NT2/D1 (cell line): ENCODE results near the gene LDB3.

Source experiments
- DNase-seq: peaks from one replicate; pipeline ENCODE4 v3.0.0-alpha.2; 2011; ENCODE audit warnings: low read depth, low spot score
- H3K27me3 ChIP-seq: 2 replicates; pipeline ENCODE4 v1.6.0; 2011; ENCODE audit warnings: mild to moderate bottlenecking; ENCODE audit not compliant: insufficient read length, insufficient read depth
- H3K36me3 ChIP-seq: 2 replicates; pipeline ENCODE4 v1.6.1; 2011; ENCODE audit warnings: mild to moderate bottlenecking, low read length, mixed read lengths; ENCODE audit not compliant: insufficient read depth, insufficient read length
- H3K4me1 ChIP-seq: 2 replicates; pipeline ENCODE4 v1.5.1; 2011; ENCODE audit not compliant: insufficient read depth, insufficient read length
- H3K4me3 ChIP-seq: 2 replicates; pipeline ENCODE4 v1.5.1; 2011; ENCODE audit warnings: low read depth; ENCODE audit not compliant: insufficient read length
- H3K9ac ChIP-seq: 2 replicates; pipeline ENCODE4 v1.6.0; 2011; ENCODE audit warnings: low read depth; ENCODE audit not compliant: insufficient read length
- H3K9me3 ChIP-seq: 2 replicates; pipeline ENCODE4 v1.5.1; 2011; ENCODE audit warnings: mild to moderate bottlenecking, low read length; ENCODE audit not compliant: insufficient read depth
- SUZ12 ChIP-seq: IDR thresholded peaks from 2 replicates; pipeline ENCODE4 v1.6.1; 2011; ENCODE audit not compliant: insufficient read length, insufficient read depth; ENCODE audit errors: extremely low read depth
- YY1 ChIP-seq: IDR thresholded peaks from 2 replicates; pipeline ENCODE4 v1.6.1; 2011; ENCODE audit not compliant: insufficient read length, insufficient read depth
- ZNF274 ChIP-seq: IDR thresholded peaks from 2 replicates; pipeline ENCODE4 v1.6.1; 2011; ENCODE audit warnings: mild to moderate bottlenecking, low read depth, low read length

The LDB3 gene

DNA sequence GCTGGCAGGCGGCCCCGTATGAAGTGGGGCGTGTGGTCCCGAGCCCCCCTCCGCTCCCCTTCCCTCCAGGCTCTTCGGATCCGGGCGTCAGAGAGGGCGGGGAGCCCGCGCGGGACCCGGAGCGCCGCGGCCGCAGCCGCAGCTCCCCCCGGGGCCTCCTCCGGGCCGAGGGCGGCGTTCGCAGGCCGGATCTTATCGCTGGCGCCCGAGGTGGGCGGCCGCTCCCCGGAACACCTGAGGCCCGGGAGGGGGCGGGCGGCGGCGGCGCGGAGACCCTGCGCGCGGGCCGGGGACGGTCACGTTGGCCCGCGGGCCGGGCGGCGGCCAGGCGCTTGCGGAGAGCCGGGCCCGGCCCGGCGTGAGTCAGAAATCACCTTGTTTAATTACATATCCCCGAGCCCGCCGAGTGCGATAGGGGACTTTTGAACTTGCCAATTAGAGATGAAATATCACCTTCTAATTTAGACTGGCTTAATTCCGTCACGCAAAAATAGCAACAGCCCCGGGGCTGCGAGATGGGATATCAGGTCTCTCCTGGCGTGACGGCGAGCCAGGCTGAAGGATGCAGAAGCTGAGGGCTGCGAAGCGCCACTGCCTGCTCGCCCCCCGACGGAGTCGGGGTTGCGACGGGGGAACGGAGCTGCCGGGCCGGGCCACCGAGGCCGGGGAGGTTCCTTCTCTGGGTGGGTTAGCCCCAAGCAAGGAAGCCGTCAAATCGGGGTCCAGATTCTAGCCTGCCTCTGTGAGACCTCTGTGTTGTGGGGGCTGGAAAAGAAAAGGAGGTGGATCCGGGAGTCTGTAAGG lies 43.4 kb downstream of the LDB3 start:
- peak; percentile 13 for DNase-seq
- no peak for TF ChIP-seq ZNF274
- TF ChIP-seq YY1: no peak
- TF ChIP-seq SUZ12: no peak
- peak overlapping the region; percentile 87 for H3K9ac ChIP-seq
- peaks cover 9% of the 10 kb centered on the region for H3K4me1 ChIP-seq
- no peaks in the 10 kb centered on the region for H3K9me3 ChIP-seq
- H3K27me3 ChIP-seq: no peaks in the 10 kb centered on the region
- no peaks in the 10 kb centered on the region for H3K36me3 ChIP-seq
- peak overlapping the region; percentile 55 for H3K4me3 ChIP-seq

DNA sequence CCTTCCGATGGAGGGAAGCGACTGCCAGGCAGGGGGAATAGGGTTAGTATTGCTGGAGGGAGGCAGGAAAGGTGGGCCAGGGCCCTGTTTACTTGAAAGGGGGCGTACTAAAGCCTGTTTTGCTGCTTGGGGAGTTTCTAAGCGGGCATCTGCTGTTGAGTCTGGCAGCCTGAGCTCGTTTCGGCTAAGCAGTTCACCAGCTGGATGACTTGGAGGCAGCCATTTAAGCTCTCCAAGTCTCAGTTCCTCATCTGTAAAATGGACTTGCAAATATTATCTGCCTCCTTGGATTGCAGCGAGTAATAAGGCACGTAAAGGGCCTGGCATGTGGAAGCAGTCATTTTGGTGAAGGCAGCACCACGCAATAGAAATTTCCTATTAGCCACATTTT lies 44.0 kb downstream of the LDB3 start:
- DNase-seq: no peak
- H3K9ac ChIP-seq: peak overlapping the region; percentile 87
- no peaks in the 10 kb centered on the region for H3K36me3 ChIP-seq
- TF ChIP-seq SUZ12 (no peak), ZNF274 (no peak), YY1 (no peak)
- H3K4me1 ChIP-seq: peaks cover 8% of the 10 kb centered on the region
- no peaks in the 10 kb centered on the region for H3K9me3 ChIP-seq
- H3K4me3 ChIP-seq: peak overlapping the region; percentile 55
- H3K27me3 ChIP-seq: no peaks in the 10 kb centered on the region

DNA sequence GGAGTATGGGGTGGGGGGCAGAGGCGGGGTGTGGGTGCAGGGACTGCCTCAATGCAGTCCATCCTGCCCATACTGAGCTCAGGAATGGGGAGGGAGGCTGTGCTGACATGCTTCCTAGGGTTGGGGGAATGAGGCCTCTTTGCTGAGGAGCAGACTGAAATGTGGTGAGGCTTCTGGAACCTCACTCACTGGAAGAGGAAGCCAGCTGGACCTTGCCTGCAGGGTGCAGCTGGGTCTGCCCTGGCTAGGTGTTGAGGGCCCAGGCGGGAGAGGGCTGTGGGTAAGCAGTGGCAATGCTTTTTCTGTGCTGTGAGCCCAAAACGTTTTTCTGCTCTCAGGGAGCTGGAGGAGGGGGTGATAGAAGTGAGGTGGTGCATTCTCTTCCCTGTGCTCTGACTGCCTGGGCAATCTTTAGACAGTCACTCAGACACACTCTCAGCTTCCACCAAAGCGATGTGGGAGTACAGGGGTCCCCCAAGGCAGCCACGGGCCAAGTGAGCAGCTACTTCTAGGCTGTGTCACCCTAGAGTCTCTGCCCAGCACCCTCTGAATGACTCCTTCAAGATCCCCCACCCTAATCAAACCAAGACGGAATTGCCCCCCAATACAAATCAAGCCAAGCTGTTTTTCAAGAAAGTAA lies 47.0 kb downstream of the LDB3 start:
- H3K9ac ChIP-seq: peak overlapping the region; percentile 27
- no peak for TF ChIP-seq YY1
- no peak for TF ChIP-seq SUZ12
- TF ChIP-seq ZNF274: no peak
- no peaks in the 10 kb centered on the region for H3K9me3 ChIP-seq
- no peaks in the 10 kb centered on the region for H3K36me3 ChIP-seq
- H3K4me3 ChIP-seq: no peak overlapping the region
- no peak for DNase-seq
- H3K4me1 ChIP-seq: peaks cover 2% of the 10 kb centered on the region
- no peaks in the 10 kb centered on the region for H3K27me3 ChIP-seq

DNA sequence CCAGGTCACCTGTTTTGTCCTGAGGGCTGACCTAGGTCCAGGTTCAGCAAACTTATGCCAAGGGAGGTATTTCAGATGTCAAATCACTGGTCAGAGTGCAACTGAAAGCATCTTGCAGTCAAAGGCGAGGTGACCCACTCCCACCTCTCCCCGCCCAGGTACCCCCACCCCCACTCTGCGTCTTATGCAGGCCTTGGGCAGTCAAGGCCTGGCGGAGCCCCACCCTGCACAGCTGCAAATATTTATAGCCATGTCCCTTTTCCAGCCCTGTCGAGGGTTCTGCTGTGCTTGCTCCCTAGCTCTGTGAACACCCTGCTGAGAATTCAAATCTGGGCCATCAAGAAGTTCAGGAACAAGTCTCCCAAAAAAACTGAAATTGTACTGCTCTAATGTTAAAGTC lies 47.5 kb downstream of the LDB3 start:
- TF ChIP-seq YY1 (no peak), SUZ12 (no peak)
- Histone ChIP-seq H3K27me3 (no peaks in the 10 kb centered on the region), H3K9me3 (no peaks in the 10 kb centered on the region), H3K9ac (no peak overlapping the region), H3K4me3 (no peak overlapping the region), H3K4me1 (peaks cover 2% of the 10 kb centered on the region), H3K36me3 (no peaks in the 10 kb centered on the region)
- no peak for DNase-seq

DNA sequence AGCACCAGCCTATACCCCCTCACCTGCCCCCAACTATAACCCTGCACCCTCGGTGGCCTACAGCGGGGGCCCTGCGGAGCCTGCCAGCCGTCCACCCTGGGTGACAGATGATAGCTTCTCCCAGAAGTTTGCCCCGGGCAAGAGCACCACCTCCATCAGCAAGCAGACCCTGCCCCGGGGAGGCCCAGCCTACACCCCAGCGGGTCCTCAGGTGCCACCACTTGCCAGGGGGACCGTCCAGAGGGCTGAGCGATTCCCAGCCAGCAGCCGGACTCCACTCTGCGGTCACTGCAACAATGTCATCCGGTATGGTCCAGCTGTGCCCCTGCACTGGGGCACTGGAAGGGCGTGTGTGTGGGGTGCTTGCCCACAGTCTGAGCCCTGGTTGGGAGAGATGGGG lies 48.2 kb downstream of the LDB3 start:
- Histone ChIP-seq H3K9ac (no peak overlapping the region), H3K27me3 (no peaks in the 10 kb centered on the region), H3K9me3 (no peaks in the 10 kb centered on the region), H3K4me1 (peaks cover 2% of the 10 kb centered on the region), H3K4me3 (no peak overlapping the region), H3K36me3 (no peaks in the 10 kb centered on the region)
- no peak for DNase-seq
- TF ChIP-seq YY1 (no peak), SUZ12 (no peak), ZNF274 (no peak)

DNA sequence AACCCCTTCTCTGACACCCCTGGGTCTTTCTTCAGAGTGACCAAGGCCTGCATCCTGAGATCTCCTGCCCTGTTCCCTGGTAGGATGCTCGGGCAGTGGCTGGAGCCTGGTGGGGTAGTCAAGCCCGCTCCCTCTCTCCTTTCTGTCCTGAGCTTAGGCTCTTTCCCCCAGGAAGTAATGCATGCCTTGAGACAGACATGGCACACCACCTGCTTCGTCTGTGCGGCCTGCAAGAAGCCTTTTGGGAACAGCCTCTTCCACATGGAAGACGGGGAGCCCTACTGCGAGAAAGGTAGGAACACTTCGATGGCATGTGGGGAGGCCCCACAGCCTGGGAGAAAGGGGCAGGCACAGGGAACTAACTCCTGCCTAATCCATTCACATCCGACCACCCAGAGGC lies 50.2 kb downstream of the LDB3 start:
- H3K4me3 ChIP-seq: no peak overlapping the region
- no peak overlapping the region for H3K9ac ChIP-seq
- H3K36me3 ChIP-seq: no peaks in the 10 kb centered on the region
- DNase-seq: no peak
- H3K9me3 ChIP-seq: no peaks in the 10 kb centered on the region
- H3K4me1 ChIP-seq: peaks cover 2% of the 10 kb centered on the region
- H3K27me3 ChIP-seq: no peaks in the 10 kb centered on the region
- TF ChIP-seq ZNF274: no peak
- no peak for TF ChIP-seq SUZ12
- TF ChIP-seq YY1: no peak

DNA sequence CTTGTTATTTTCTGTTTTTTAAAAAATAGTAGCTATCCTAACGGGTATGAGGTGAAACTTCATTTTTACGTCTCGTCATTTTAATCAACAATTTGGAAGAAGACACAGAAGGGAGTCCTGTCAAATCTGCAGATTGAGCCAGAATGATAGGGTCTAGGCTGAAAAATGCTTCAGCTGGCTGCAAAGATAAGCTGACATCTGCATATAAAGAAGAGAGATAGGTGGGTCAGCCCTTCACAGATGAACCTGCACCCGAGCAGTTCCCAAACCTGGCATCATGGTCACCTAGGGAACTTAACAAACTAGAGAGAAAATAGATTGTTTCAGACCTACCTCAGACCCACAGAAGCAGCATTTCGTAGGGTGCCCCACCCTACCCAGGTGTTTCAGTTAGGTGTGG lies 52.9 kb downstream of the LDB3 start:
- TF ChIP-seq SUZ12: no peak
- TF ChIP-seq YY1: no peak
- no peak for TF ChIP-seq ZNF274
- H3K9ac ChIP-seq: no peak overlapping the region
- H3K4me3 ChIP-seq: no peak overlapping the region
- peaks cover 2% of the 10 kb centered on the region for H3K4me1 ChIP-seq
- no peak for DNase-seq
- no peaks in the 10 kb centered on the region for H3K36me3 ChIP-seq
- H3K9me3 ChIP-seq: no peaks in the 10 kb centered on the region
- no peaks in the 10 kb centered on the region for H3K27me3 ChIP-seq
